Liver (tissue), 9 donors: Measurements from ENCODE around the gene RASAL1. TPM values are rescaled to one million over a fixed set of nuclear protein-coding genes. Genes with fewer than 3 reads are reported as not detected.

ENCODE experiments used
- DNase-seq: peaks from one replicate; pipeline ENCODE4 v3.0.0-alpha.2; 2017; ENCODE audit warnings: low spot score
- H3K27ac ChIP-seq, 2 donors: one replicate each; pipeline ENCODE4 v1.7.0; 2013; ENCODE audit warnings: inconsistent platforms in 2 of 2, low read length in 2 of 2, control low read depth in 1 of 2, low read depth in 1 of 2, mild to moderate bottlenecking in 1 of 2
- H3K27me3 ChIP-seq, 4 donors: one replicate each; pipeline versions ENCODE4 v1.6.1 to v1.7.0; 2013; ENCODE audit warnings: low read length in 3 of 4, inconsistent platforms in 1 of 4, mild to moderate bottlenecking in 1 of 4, moderate library complexity in 1 of 4; ENCODE audit not compliant: control insufficient read depth in 4 of 4, insufficient read depth in 4 of 4
- H3K36me3 ChIP-seq, 4 donors: one replicate each; pipeline versions ENCODE4 v1.6.1 to v1.7.0; 2013; ENCODE audit warnings: low read length in 3 of 4, mild to moderate bottlenecking in 3 of 4, low read depth in 1 of 4, moderate library complexity in 1 of 4; ENCODE audit not compliant: control insufficient read depth in 4 of 4, insufficient read depth in 3 of 4
- H3K4me1 ChIP-seq, 4 donors: one replicate each; pipeline versions ENCODE4 v1.6.1 to v1.7.0; 2013; ENCODE audit warnings: low read length in 3 of 4, mild to moderate bottlenecking in 3 of 4, moderate library complexity in 1 of 4; ENCODE audit not compliant: control insufficient read depth in 4 of 4, insufficient read depth in 4 of 4
- H3K4me3 ChIP-seq, 3 donors: one replicate each; pipeline versions ENCODE4 v1.6.1 to v1.7.0; 2013; ENCODE audit warnings: low read length in 3 of 3, control low read depth in 1 of 3, low read depth in 1 of 3, mild to moderate bottlenecking in 1 of 3
- H3K9ac ChIP-seq, 2 donors: one replicate each; pipeline ENCODE4 v1.7.0; 2013; ENCODE audit warnings: low read length in 2 of 2, mild to moderate bottlenecking in 2 of 2, moderate library complexity in 2 of 2, control low read depth in 1 of 2, low read depth in 1 of 2
- H3K9me3 ChIP-seq, 4 donors: one replicate each; pipeline versions ENCODE4 v1.6.1 to v1.7.0; 2013; ENCODE audit warnings: low read length in 3 of 4; ENCODE audit not compliant: control insufficient read depth in 4 of 4
- FOXA1 ChIP-seq: IDR thresholded peaks from 2 replicates; pipeline ENCODE4 v1.6.1; 2016; ENCODE audit warnings: antibody characterized with exemption
- FOXA2 ChIP-seq: IDR thresholded peaks from 2 replicates; pipeline ENCODE4 v1.6.1; 2016; ENCODE audit warnings: antibody characterized with exemption
- GABPA ChIP-seq, 2 donors: IDR thresholded peaks in 1 of 2; conservative IDR thresholded peaks in 1 of 2; 2 replicates each; pipeline ENCODE4 v1.6.1; 2016; ENCODE audit warnings: antibody characterized with exemption in 2 of 2, mild to moderate bottlenecking in 1 of 2, moderate library complexity in 1 of 2
- HNF4A ChIP-seq, 2 donors: conservative IDR thresholded peaks; 2 replicates each; pipeline ENCODE4 v1.6.1; 2016; ENCODE audit warnings: antibody characterized with exemption in 2 of 2, mild to moderate bottlenecking in 2 of 2
- HNF4G ChIP-seq: IDR thresholded peaks from 2 replicates; pipeline ENCODE4 v1.6.1; 2016; ENCODE audit warnings: antibody characterized with exemption
- JUND ChIP-seq, 2 donors: IDR thresholded peaks; 2 replicates each; pipeline ENCODE4 v1.6.1; 2016; ENCODE audit warnings: antibody characterized with exemption in 2 of 2
- NR2F2 ChIP-seq: IDR thresholded peaks from 2 replicates; pipeline ENCODE4 v1.6.1; 2016; ENCODE audit warnings: antibody characterized with exemption
- REST ChIP-seq: IDR thresholded peaks from 2 replicates; pipeline ENCODE4 v1.6.1; 2016; ENCODE audit warnings: antibody characterized with exemption, mild to moderate bottlenecking
- RXRA ChIP-seq, 2 donors: IDR thresholded peaks; 2 replicates each; pipeline ENCODE4 v1.6.1; 2017 to 2018; ENCODE audit warnings: antibody characterized with exemption in 2 of 2, mild to moderate bottlenecking in 1 of 2
- SP1 ChIP-seq: IDR thresholded peaks from 2 replicates; pipeline ENCODE4 v1.6.1; 2018; ENCODE audit warnings: antibody characterized with exemption, mild to moderate bottlenecking
- TAF1 ChIP-seq: conservative IDR thresholded peaks from 2 replicates; pipeline ENCODE4 v1.6.1; 2016; ENCODE audit warnings: antibody characterized with exemption, mild to moderate bottlenecking
- YY1 ChIP-seq: IDR thresholded peaks from 2 replicates; pipeline ENCODE4 v1.6.1; 2016; ENCODE audit warnings: antibody characterized with exemption, mild to moderate bottlenecking
- WGBS: extraction: QIAGEN DNeasy Blood & Tissue Kit; methylation state at CpG from one replicate; pipeline ENCODE4 v1.1.7; 2013; 5-methylcytosine and 5-hydroxymethylcytosine counted together
- polyA plus RNA-seq, 2 donors: library from polyadenylated mRNA; stranded (reverse) in 1 of 2; unstranded in 1 of 2; fragments of 200-250 nt in 1 of 2; fragments of >200 nt in 1 of 2; fragmentation: Nextera tagmentation in 1 of 2; extraction: Ambion mirVana in 1 of 2; gene quantifications; one replicate each; pipeline versions ENCODE4 v1.2.1 to v1.2.3, GENCODE V29; 2013 to 2015
- total RNA-seq, 2 donors: library from RNA; depleted of rRNA; stranded (reverse); fragments of >200 nt; gene quantifications; one replicate each; pipeline ENCODE4 v1.2.3, GENCODE V29; 2014
- TF ChIP-seq, protein P1 (sequence below): IDR thresholded peaks from 2 replicates; pipeline ENCODE4 v1.6.1; 2016; ENCODE audit warnings: antibody characterized with exemption
- TF ChIP-seq, protein P2 (sequence below): IDR thresholded peaks from 2 replicates; pipeline ENCODE4 v1.6.1; 2016; ENCODE audit warnings: antibody characterized with exemption
- TF ChIP-seq, protein P3 (sequence below): fragments of 150-350 bp; IDR thresholded peaks from 2 replicates; pipeline ENCODE4 v1.5.1; 2017; ENCODE audit warnings: improper control_type of control experiment, low read depth, low read length; ENCODE audit not compliant: missing input control
- TF ChIP-seq, protein P4 (sequence below): IDR thresholded peaks from 2 replicates; pipeline ENCODE4 v1.6.1; 2016; ENCODE audit warnings: antibody characterized with exemption
- donor health status: healthy.
- donor health status: healthy.
- donor health status: healthy.
- donor health status: healthy.
- donor health status: healthy.

The RASAL1 gene
- total and polyA plus RNA-seq, 4 donors = 0.20 to 0.33 (median 0.26) TPM

GRCh38 chr12:113056631-113057488 lies 78.7 kb downstream of the RASAL1 start, which contains the start of gene DTX1:
DTX1 (plus strand) TSS chr12:113056730; CDS start chr12:113058193, 1,463 bp downstream.
- H3K36me3 ChIP-seq = no peaks in the 10 kb centered on the region
- H3K4me1 ChIP-seq = peaks cover 2 to 21% (median 7%) of the 10 kb centered on the region in 4 donors
- no peaks in the 10 kb centered on the region for H3K9me3 ChIP-seq
- 2% methylated on average over 94 of the region's 94 CpGs for WGBS
- peak within 1 kb of the TSS; percentile 58 to 74 (median 70) for H3K4me3 ChIP-seq
- DNase-seq = no peak
- peak within 1 kb of the TSS; percentile 11 to 75 for H3K27ac ChIP-seq
- TF ChIP-seq, protein P1, sequence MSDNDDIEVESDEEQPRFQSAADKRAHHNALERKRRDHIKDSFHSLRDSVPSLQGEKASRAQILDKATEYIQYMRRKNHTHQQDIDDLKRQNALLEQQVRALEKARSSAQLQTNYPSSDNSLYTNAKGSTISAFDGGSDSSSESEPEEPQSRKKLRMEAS = no peak
- TF ChIP-seq, protein P2, sequence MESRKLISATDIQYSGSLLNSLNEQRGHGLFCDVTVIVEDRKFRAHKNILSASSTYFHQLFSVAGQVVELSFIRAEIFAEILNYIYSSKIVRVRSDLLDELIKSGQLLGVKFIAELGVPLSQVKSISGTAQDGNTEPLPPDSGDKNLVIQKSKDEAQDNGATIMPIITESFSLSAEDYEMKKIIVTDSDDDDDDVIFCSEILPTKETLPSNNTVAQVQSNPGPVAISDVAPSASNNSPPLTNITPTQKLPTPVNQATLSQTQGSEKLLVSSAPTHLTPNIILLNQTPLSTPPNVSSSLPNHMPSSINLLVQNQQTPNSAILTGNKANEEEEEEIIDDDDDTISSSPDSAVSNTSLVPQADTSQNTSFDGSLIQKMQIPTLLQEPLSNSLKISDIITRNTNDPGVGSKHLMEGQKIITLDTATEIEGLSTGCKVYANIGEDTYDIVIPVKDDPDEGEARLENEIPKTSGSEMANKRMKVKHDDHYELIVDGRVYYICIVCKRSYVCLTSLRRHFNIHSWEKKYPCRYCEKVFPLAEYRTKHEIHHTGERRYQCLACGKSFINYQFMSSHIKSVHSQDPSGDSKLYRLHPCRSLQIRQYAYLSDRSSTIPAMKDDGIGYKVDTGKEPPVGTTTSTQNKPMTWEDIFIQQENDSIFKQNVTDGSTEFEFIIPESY = no peak
- no peak for TF ChIP-seq SP1
- TF ChIP-seq FOXA1 = no peak
- no peak for TF ChIP-seq JUND (IDR thresholded peaks at IDR 0.05)
- no peak for TF ChIP-seq FOXA2
- no peak for TF ChIP-seq NR2F2
- TF ChIP-seq, protein P3, sequence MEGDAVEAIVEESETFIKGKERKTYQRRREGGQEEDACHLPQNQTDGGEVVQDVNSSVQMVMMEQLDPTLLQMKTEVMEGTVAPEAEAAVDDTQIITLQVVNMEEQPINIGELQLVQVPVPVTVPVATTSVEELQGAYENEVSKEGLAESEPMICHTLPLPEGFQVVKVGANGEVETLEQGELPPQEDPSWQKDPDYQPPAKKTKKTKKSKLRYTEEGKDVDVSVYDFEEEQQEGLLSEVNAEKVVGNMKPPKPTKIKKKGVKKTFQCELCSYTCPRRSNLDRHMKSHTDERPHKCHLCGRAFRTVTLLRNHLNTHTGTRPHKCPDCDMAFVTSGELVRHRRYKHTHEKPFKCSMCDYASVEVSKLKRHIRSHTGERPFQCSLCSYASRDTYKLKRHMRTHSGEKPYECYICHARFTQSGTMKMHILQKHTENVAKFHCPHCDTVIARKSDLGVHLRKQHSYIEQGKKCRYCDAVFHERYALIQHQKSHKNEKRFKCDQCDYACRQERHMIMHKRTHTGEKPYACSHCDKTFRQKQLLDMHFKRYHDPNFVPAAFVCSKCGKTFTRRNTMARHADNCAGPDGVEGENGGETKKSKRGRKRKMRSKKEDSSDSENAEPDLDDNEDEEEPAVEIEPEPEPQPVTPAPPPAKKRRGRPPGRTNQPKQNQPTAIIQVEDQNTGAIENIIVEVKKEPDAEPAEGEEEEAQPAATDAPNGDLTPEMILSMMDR = no peak
- no peak for TF ChIP-seq RXRA (IDR thresholded peaks at IDR 0.05)
- no peak for TF ChIP-seq HNF4A (conservative IDR thresholded peaks at IDR 0.05)
- no peak for TF ChIP-seq YY1
- TF ChIP-seq GABPA (IDR thresholded peaks at IDR 0.05 in 1 of 2, conservative IDR thresholded peaks at IDR 0.05 in 1 of 2) = no peak
- TF ChIP-seq HNF4G = no peak
- H3K9ac ChIP-seq = peak within 1 kb of the TSS; percentile 39 to 52
- no peaks in the 10 kb centered on the region for H3K27me3 ChIP-seq

GRCh38 chr12:113056381-113056630 lies 79.3 kb downstream of the RASAL1 start:
- Histone ChIP-seq H3K4me3 (peak overlapping the region; percentile 58 to 74 (median 70)), H3K9ac (peak overlapping the region in 1 of 2 donors; percentile 52), H3K27me3 (no peaks in the 10 kb centered on the region), H3K36me3 (no peaks in the 10 kb centered on the region), H3K27ac (peak overlapping the region; percentile 11 to 75), H3K9me3 (no peaks in the 10 kb centered on the region), H3K4me1 (peaks cover 2 to 19% (median 6%) of the 10 kb centered on the region in 4 donors)
- DNase-seq = no peak
- no peak for TF ChIP-seq GABPA (IDR thresholded peaks at IDR 0.05 in 1 of 2, conservative IDR thresholded peaks at IDR 0.05 in 1 of 2)
- TF ChIP-seq NR2F2 = no peak
- TF ChIP-seq, protein P4, sequence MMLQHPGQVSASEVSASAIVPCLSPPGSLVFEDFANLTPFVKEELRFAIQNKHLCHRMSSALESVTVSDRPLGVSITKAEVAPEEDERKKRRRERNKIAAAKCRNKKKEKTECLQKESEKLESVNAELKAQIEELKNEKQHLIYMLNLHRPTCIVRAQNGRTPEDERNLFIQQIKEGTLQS = no peak
- TF ChIP-seq, protein P3 = no peak
- no peak for TF ChIP-seq TAF1
- TF ChIP-seq REST = no peak
- 13% methylated on average over 8 of the region's 8 CpGs for WGBS
